OCI-LY7 (cell line): ENCODE results near the gene CHST7. TPM values are rescaled to one million over a fixed set of nuclear protein-coding genes. Genes with fewer than 3 reads are reported as not detected.

Experiments
- BruUV-seq: library from RNA; stranded (reverse); fragments of 400-500 nt; replicated peaks from 2 replicates; lab custom pipeline; 2021; lab: Mats Ljungman, UMichigan
- CTCF ChIA-PET: fragments of 300-600 bp; sonication (Branson Sonifier 250); formaldehyde crosslinking; loops from one replicate; lab custom pipeline; 2022; ENCODE audit warnings: antibody characterized with exemption; ENCODE audit not compliant: unreplicated experiment; lab: Charles Lee
- POLR2A ChIA-PET: fragments of 300-600 bp; sonication (Branson Sonifier 250); formaldehyde crosslinking; loops from one replicate; lab custom pipeline; 2022; ENCODE audit warnings: antibody characterized with exemption; lab: Charles Lee
- DNase-seq: peaks from one replicate; pipeline ENCODE4 v3.0.0-alpha.2; 2015; ENCODE audit warnings: low spot score
- H2AFZ ChIP-seq: fragments of 200-600 bp; sonication (generic), shearing (Covaris generic); 2 replicates; pipeline ENCODE4 v1.6.1; 2014; ENCODE audit warnings: mild to moderate bottlenecking, antibody characterized with exemption, low read length, moderate library complexity
- H3K27ac ChIP-seq: fragments of 200-600 bp; sonication (generic); 2 replicates; pipeline ENCODE4 v1.5.1; 2014; ENCODE audit warnings: mixed run types, low read depth, mild to moderate bottlenecking, moderate library complexity, low read length, inconsistent platforms; ENCODE audit not compliant: poor library complexity, severe bottlenecking
- H3K36me3 ChIP-seq: fragments of 200-600 bp; sonication (generic); 2 replicates; pipeline ENCODE4 v1.6.1; 2014; ENCODE audit warnings: mild to moderate bottlenecking, antibody characterized with exemption, low read length, moderate library complexity, mixed read lengths; ENCODE audit not compliant: insufficient read depth
- H3K4me1 ChIP-seq: fragments of 200-600 bp; sonication (generic); 2 replicates; pipeline ENCODE4 v1.5.1; 2014; ENCODE audit warnings: mild to moderate bottlenecking, low read length; ENCODE audit not compliant: insufficient read depth, poor library complexity, severe bottlenecking
- H3K4me2 ChIP-seq: fragments of 200-600 bp; sonication (generic); 2 replicates; pipeline ENCODE4 v1.6.1; 2014; ENCODE audit warnings: mild to moderate bottlenecking, low read length
- H3K4me3 ChIP-seq: fragments of 200-600 bp; sonication (generic); 2 replicates; pipeline ENCODE4 v1.5.1; 2014; ENCODE audit warnings: mild to moderate bottlenecking, low read depth, low read length; ENCODE audit not compliant: poor library complexity, severe bottlenecking
- H3K79me2 ChIP-seq: fragments of 200-600 bp; sonication (generic); 2 replicates; pipeline ENCODE4 v1.6.1; 2016; ENCODE audit warnings: low read depth, mild to moderate bottlenecking, low read length, moderate library complexity, mixed read lengths; ENCODE audit not compliant: insufficient read depth
- H3K9me2 ChIP-seq: fragments of 200-600 bp; sonication (generic); 2 replicates; pipeline ENCODE4 v1.6.1; 2016; ENCODE audit warnings: mild to moderate bottlenecking, low read length, mixed read lengths; ENCODE audit not compliant: insufficient read depth
- H3K9me3 ChIP-seq: fragments of 200-600 bp; sonication (generic); 2 replicates; pipeline ENCODE4 v1.6.1; 2014; ENCODE audit warnings: mild to moderate bottlenecking, mixed run types, low read length, mixed read lengths
- H4K20me1 ChIP-seq: fragments of 200-600 bp; sonication (generic); 2 replicates; pipeline ENCODE4 v1.6.1; 2014; ENCODE audit warnings: mild to moderate bottlenecking, antibody characterized with exemption, low read length, moderate library complexity, mixed read lengths; ENCODE audit not compliant: insufficient read depth
- EZH2phosphoT487 ChIP-seq: fragments of 200-600 bp; sonication (generic); IDR thresholded peaks from 2 replicates; pipeline ENCODE4 v1.6.1; 2018; ENCODE audit warnings: low read depth, borderline replicate concordance, mild to moderate bottlenecking, mixed run types, antibody characterized with exemption, low read length, moderate library complexity, mixed read lengths
- intact Hi-C: fragments of 100-400 bp; cut with micrococcal nuclease; formaldehyde crosslinking; loops from one replicate; pipeline ENCODE4 v1.10.0; 2022; ENCODE audit not compliant: unreplicated experiment
- total RNA-seq, 2 experiments: library from RNA; depleted of rRNA in 1 of 2; stranded (reverse); fragments of >200 nt in 1 of 2; shearing (Covaris generic) in 1 of 2; gene quantifications; 2 replicates each; pipeline ENCODE4 v1.2.3, GENCODE V29; 2014 to 2022
- TF ChIP-seq, protein P1 (sequence below): fragments of 200-600 bp; sonication (generic); conservative IDR thresholded peaks from 2 replicates; pipeline ENCODE4 v1.5.1; 2014; ENCODE audit warnings: mild to moderate bottlenecking, antibody characterized with exemption, low read length, moderate library complexity, mixed read lengths

CHST7 gene
- total RNA-seq, 2 experiments from 2014 or later: 2.0 to 5.3 TPM

DNA sequence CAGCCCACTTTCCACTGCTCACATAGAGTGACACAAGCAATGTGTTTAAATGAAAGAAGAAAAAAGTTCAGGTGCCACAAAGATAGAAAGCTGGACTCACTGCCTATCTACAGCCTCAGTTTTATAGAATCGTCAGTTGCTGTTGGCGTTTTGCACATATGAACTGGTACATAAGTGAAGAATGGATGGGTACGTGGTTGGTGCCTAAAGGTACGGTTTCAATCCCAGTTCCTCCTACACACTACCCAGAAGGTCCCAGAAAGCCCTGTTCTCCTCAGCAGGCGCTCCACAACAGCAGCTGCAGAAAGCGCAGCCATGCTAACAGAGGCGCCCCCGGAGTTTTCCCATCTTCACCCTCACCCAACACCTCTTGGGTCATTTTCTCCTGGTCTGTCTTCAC, 23.6 kb downstream of the CHST7 start:
- POLR2A ChIA-PET: no interaction called here
- CTCF ChIA-PET: no interaction called here
- peaks cover 12% of the 10 kb centered on the region for H3K36me3 ChIP-seq

DNA sequence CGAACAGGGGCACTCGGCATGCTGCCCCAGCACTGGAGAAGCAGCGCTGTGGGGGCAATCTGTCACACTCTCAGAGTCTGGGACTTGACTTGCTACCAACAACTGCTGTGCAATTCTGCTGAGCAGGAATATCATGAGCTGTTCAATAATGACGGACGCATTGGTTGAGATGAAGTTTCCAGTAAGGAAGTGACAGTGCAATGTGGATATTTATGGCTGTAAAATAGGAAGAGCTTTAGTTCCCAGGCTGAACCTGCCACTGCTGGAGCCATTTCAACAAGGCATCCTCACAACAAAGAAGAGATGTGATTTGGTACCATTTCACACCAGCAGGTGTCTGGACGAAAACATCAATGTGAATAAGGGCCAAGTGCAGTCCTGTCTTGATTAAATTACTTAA, 24.2 kb downstream of the CHST7 start:
- no peak for TF ChIP-seq EZH2phosphoT487
- TF ChIP-seq, protein P1, sequence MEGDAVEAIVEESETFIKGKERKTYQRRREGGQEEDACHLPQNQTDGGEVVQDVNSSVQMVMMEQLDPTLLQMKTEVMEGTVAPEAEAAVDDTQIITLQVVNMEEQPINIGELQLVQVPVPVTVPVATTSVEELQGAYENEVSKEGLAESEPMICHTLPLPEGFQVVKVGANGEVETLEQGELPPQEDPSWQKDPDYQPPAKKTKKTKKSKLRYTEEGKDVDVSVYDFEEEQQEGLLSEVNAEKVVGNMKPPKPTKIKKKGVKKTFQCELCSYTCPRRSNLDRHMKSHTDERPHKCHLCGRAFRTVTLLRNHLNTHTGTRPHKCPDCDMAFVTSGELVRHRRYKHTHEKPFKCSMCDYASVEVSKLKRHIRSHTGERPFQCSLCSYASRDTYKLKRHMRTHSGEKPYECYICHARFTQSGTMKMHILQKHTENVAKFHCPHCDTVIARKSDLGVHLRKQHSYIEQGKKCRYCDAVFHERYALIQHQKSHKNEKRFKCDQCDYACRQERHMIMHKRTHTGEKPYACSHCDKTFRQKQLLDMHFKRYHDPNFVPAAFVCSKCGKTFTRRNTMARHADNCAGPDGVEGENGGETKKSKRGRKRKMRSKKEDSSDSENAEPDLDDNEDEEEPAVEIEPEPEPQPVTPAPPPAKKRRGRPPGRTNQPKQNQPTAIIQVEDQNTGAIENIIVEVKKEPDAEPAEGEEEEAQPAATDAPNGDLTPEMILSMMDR: no peak
- POLR2A ChIA-PET: interaction anchor here (1.8 kb wide), 1 partner anchor 10 kb away, joined by 6 read pairs; no protein-coding TSS in a partner anchor
- no TSS peak for BruUV-seq
- no peak for DNase-seq
- no peak overlapping the region for H2AFZ ChIP-seq
- peaks cover 18% of the 10 kb centered on the region for H3K36me3 ChIP-seq
- no peak overlapping the region for H3K4me3 ChIP-seq
- no peaks in the 10 kb centered on the region for H4K20me1 ChIP-seq
- intact Hi-C loops: no loop called here
- H3K4me1 ChIP-seq: peaks cover 9% of the 10 kb centered on the region
- no peaks in the 10 kb centered on the region for H3K79me2 ChIP-seq
- CTCF ChIA-PET: no interaction called here
- no peaks in the 10 kb centered on the region for H3K9me2 ChIP-seq
- H3K9me3 ChIP-seq: no peaks in the 10 kb centered on the region
- H3K27ac ChIP-seq: no peak overlapping the region
- H3K4me2 ChIP-seq: no peak overlapping the region

More for the DNA sequence above, 23.6 kb downstream of the CHST7 start:
- no peaks in the 10 kb centered on the region for H3K79me2 ChIP-seq
- H2AFZ ChIP-seq: no peak overlapping the region
- H3K9me3 ChIP-seq: no peaks in the 10 kb centered on the region
- H4K20me1 ChIP-seq: no peaks in the 10 kb centered on the region
- intact Hi-C loops: no loop called here
- H3K4me3 ChIP-seq: no peak overlapping the region
- no peak overlapping the region for H3K27ac ChIP-seq
- no TSS peak for BruUV-seq
- H3K9me2 ChIP-seq: no peaks in the 10 kb centered on the region
- no peak for TF ChIP-seq EZH2phosphoT487
- TF ChIP-seq, protein P1: no peak
- H3K4me1 ChIP-seq: peaks cover 9% of the 10 kb centered on the region
- H3K4me2 ChIP-seq: no peak overlapping the region
- DNase-seq: no peak

DNA sequence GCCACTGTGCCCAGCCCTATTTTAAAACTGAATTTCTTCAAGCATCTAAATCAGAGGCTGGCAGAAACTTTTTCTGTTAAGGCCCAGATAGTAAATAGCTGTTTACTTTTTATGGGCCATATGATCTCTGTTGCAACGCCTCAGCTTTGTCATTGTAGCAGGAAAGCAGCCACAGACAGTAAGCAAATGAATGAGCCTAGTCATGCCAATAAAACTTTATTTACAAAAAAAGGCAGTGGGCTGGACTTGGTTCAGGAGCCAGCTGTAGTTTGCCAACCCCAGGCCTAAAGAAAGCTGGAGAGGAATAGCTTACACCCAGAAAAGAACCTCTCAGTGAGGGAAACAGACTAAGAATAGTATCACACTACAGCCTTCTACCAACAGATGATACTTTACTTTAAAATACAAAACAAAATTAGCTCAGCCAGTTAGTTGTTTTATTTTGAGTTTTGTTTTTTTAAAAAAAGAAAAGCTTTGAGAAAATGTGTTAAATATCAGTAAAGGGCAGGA, 25.5 kb downstream of the CHST7 start:
- Histone ChIP-seq H3K4me3 (no peak overlapping the region), H3K9me3 (no peaks in the 10 kb centered on the region), H3K9me2 (no peaks in the 10 kb centered on the region), H3K4me2 (no peak overlapping the region), H3K36me3 (peaks cover 26% of the 10 kb centered on the region), H3K79me2 (no peaks in the 10 kb centered on the region), H3K4me1 (peaks cover 9% of the 10 kb centered on the region), H4K20me1 (no peaks in the 10 kb centered on the region), H3K27ac (no peak overlapping the region), H2AFZ (no peak overlapping the region)
- CTCF ChIA-PET: no interaction called here
- TF ChIP-seq, protein P1: no peak
- no peak for TF ChIP-seq EZH2phosphoT487
- POLR2A ChIA-PET: interaction anchor here (0.8 to 1.8 kb wide), 2 partner anchors 11 to 234 kb away, joined by 3 to 6 read pairs; no protein-coding TSS in a partner anchor
- DNase-seq: no peak
- no TSS peak for BruUV-seq
- intact Hi-C loops: no loop called here
